NCI-H774 (cell line): ENCODE measurements around the gene PJA1.

ENCODE experiments used
- DNase-seq: peaks from one replicate; lab custom pipeline; 2025; lab: John Stamatoyannopoulos, UW

Gene PJA1

DNA sequence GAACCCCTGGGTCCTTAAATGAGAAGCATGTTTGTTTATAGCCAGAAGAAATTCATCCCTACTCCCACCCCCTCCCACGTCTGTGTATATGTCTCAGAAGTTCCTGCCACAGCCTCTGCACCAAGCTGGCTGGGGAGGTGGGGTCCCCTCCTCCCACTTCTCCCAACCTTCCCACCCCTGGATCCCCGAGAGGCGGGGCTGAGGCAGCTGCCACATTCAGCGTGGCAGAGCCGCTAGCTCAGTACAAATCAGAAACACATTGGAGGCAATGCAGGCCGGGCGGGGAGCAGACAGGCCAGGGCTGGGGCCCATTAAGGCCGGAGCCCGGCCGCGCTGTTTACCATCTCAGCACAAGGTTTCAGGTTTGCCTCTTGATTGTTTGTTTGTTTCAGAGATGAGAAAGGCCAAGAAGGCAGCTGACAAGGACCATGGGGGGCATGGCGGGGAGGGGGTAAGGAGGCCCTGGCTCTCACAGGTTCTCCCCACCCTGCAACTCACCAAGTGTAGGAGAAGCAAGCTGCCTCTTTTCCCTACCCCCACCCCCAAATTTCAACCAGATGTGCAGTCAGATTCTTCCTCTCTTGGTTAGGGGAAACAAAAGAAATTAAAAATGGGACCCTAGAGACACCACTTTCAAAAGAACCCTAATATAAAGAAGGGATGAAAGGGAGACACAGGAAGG lies 22.3 kb downstream of the PJA1 start:
- DNase-seq = no peak

DNA sequence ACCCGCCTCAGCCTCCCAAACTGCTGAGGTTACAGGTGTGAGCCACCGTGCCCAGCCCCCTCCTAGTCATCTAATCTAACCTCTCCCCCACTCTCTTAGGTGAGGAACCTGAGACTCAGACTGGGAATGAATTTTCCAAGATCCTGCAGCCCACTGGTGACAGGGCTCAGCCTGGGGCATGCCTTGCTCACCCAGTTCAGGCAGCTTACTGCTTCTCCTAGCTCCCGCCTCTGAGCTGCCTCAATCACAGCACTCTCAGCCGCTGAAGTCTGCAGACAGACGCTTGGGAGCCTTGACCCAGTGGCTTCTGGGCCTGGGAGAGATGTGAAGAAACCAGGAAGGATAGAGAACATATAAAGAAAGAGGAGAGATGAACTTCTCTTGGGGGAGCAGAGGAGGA lies 24.4 kb downstream of the PJA1 start:
- DNase-seq = no peak

GRCh38 chrX:69139516-69139915 lies 25.7 kb downstream of the PJA1 start:
- no peak for DNase-seq

GRCh38 chrX:69138512-69138911 lies 26.7 kb downstream of the PJA1 start:
- DNase-seq = no peak

- no peak for DNase-seq
These were observed 27.2 kb downstream of the PJA1 start for GRCh38 chrX:69138118-69138390.

- DNase-seq = no peak
These were observed 27.7 kb downstream of the PJA1 start for GRCh38 chrX:69137371-69138117.

DNA sequence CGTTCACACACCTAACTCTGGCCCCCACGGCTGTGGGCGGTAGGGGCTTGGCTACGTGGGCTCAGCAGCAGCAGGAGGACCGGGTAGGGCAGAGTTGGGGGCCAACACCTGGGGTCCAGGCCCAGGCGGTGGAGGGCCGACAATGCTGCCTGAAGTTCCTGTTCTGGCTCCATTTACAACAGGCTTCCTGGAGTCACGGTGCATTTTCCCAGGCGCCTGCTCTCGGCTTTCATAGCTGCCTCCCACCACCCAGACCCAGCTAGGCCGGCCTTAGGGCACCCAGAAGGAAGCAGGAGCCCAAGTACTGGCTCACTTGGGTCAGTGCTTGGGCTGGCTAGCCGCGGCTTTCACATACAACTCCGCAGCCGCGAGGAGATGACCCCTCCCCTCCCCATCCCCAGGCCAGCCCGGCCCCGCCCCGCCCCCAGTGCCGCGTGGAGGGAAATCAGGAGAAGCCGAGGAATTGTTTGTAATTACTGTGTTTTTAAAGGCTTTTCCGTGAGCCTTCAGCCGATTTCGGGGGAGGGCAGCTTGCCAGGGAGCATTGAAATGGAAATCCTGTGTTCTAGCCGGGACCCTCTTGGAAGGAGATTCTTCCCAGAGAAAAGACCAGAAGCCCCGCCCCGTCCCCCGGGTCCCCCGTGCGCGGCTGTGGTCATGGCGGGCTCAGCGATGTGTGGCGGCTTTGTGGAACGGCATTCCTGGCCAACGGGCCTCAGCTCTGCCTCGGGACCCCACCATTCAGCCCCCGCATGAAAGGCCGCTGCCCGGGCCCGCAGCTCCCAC lies 28.5 kb downstream of the PJA1 start:
- no peak for DNase-seq

DNA sequence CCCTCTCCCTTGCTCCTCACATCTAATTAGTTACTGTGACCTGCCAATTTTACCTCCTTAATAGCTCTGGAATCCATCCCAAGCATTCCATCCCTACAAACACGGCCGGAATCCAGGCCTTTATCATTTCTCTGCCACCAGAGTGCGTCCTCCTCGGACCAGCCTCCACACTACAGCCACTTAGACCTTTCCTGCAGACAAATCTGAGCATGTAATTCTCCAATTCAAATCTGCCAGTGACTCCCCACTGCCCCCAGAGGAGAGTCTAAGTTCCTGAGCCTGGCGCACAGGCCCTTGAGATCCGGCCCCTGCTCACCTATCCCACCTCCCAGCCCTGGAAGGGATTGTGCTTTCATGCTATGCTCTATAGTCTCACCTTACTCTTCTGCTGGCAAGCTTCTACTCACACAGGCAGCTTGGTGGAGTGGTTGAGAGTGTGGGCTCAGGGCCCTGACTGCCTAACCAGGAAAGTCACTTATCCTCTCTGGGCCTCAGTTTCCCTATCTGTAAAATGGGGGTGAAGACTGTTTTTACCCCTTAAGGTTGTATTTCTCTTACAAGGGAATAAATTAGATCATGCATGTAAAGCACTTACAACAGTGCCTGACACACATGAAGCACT lies 31.2 kb downstream of the PJA1 start:
- DNase-seq = no peak

- no peak for DNase-seq
These were observed 33.4 kb downstream of the PJA1 start for GRCh38 chrX:69131886-69132285.

GRCh38 chrX:69130439-69130838 lies 34.8 kb downstream of the PJA1 start:
- DNase-seq = no peak

DNA sequence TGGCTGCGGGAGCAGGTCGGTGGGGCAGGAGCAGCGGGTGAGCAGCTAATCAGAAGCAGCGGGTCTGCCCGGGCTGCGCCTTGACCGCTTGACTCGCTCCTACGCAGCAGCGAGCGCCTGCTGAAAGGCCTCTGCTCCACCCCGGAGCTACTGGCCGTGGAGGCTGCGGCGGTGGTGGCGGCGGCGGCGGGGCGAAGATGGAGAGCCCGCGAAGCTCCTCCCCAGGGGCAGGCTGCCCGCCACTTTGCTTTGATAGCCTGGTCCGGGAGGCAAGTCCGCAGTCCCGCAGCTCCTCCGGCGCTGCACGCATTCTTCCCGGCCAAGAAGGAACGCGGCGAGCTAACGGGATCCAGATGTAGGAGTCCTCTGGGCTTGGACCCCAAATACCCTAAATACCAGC lies 36.7 kb downstream of the PJA1 start:
- DNase-seq = no peak

DNA sequence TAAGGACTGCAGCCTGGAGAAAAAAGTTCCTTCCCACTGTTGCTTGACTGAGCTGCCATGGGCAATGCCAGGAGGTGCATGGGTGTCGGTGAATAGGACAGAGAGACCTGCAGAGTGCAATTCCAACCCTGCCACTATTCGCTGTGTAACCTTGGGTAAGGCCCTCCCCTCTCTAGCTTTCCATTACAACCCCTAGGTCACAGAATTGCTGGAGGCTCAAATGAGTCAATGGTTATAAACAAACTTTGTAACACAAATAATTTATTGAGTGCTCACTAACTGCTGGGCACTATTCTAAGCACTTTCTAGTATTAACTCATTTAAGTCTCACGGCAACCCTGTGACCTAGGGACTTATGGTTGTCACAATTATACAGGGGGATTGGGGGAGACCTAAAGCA lies 37.8 kb downstream of the PJA1 start:
- DNase-seq = no peak

DNA sequence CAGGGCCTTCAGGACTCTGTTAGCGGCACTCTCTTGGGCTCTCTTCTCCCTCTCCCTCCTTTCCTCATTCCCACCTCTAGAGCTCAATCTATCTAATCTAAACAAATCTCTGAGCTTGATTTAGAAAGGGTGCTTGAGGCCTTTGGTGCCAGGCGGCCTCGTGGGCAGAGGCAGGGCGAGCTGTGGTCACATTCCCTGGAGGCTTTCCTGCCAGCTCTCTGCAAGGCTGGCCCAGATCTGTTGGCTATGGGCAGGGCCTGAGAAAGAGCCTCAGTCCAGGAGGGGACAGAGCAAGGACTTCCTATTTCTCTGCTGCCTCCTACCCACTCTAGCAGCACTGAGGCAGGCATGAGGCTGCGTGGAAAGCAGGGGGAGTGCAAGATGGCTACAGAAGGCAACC lies 38.6 kb downstream of the PJA1 start:
- DNase-seq = no peak

DNA sequence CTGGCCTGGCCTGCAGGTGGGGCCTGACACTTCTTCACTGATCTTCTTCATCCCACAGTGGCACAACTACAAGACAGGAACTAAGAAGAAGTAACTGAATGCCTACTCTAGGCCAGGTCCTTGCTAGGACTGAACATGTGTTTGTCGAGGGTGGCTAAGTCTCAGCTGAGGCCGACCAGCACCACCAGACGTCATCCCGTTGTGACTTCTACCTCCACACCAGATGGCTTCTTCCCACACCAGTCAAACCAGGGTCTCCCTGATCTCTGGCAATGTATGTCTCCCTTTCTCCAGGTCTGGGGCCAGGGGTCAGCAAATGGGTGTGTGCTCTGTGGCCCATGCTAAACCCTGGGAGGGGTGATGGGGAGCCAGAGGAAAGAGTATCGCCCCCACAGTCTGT lies 40.2 kb downstream of the PJA1 start:
- no peak for DNase-seq

DNA sequence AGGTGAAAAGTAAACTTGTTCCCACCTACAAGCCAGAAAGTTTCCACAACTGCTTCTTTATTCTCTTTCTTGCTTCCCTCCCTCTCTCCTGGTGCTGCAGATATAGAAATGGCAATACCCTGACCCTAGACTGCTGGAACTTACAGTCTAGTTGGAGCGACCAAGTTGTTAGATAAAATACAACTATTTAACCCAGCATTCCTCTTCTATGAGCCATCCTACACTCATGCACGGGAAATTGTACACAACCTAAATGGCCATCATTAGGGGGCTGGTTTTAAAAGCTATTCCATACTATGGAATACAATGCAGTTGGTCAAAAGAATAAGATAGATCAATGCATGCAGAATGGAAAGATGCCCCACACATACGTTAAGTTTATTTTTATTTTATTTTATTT lies 41.1 kb downstream of the PJA1 start:
- DNase-seq = no peak

- DNase-seq = no peak
These were observed 41.8 kb downstream of the PJA1 start for GRCh38 chrX:69123481-69123880.

- no peak for DNase-seq
These were observed 43.8 kb downstream of the PJA1 start for GRCh38 chrX:69121321-69122000.

DNA sequence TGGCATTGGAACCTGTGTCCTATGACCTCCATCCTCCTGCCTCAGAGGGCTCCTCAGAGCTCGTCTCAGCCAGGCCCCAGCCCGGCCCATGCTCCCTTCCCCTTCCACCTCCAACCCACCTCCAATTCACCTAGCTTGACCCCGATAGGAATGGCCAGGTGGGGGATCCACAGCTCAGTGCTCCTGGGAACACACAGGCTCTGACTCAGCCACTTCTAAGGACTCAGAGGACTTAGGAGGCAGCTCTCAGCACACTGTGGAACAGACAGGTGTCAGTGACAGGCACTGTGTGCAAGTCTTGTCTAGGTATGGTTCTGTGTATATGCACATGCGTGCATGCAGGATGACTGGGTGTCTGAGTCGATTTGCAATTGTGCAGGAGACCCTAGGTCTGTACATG lies 44.8 kb downstream of the PJA1 start:
- DNase-seq = no peak

DNA sequence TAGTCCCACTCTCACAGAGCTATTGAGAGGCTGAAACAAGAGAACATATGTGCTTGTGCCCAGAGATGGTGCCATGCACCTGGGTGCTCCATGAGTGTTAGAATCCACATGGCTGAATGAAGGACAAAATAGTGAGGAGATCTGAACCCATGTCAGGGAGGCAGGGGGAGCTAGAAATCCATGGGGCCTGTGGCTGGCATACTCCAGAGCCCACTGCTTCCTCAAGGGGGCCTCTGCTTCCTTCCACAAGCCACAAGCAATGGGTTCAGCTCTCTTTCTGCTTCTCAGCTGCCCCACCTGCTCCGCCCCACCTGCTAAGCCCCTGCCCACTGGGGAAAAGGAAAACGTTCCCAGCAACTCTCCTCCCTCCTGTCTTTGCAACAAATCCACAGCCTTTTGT lies 46.1 kb downstream of the PJA1 start:
- DNase-seq = no peak

DNA sequence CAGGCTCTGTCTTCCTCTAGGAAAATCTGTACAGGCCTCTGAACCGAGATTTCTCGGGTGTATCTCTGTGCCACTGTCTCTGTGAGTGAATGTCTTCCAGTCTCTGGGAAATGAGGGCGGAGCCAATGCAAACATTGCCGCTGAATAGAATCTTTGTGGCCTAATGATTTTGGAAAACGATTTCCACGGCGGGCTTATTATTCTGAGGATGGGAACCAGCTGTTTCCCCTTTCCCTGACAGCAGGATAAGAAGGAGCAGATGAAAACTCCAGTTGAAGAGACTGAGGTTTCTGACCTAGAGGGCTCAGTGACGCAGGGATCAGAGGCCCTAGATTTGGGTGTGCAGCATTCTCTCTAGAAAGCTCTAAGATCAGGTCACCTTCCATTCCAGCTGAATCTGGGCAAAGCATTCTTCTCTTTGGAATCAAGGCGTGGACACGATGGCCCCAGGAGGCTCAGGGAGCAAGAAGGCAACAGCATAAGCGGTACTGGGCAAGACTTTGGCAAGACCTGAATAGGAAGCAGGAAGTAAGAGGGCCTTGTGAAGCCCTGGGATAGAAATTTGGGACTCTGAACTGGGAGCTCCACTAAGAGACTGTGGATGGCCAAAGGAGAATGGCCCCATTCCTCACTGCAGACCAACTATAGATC lies 47.3 kb downstream of the PJA1 start:
- DNase-seq = no peak

- no peak for DNase-seq
These were observed 49.2 kb downstream of the PJA1 start for GRCh38 chrX:69116077-69116476.

DNA sequence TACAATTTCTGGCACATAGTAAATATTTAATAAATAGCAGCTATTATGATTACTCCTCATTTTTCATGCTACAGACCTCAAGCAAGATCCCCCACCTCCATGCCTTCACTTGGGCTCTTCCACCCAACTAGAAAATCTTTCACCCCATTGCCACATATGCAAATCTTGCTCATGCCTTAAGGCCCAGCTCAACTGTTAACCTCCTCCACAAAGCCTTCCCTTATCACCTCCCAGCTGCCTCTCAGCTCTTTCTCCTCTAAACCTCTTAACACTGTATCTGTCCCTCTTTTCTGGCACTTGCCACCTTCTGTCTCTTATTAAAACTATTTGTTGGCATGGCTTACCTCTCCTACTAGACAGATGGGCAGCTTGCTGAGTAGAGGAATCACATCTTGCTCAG lies 51.5 kb downstream of the PJA1 start:
- DNase-seq = no peak
